DOHH2 (cell line): ENCODE results near the gene XYLT2.

ENCODE experiments used
- H3F3A ChIP-seq: fragments of 200-600 bp; sonication (generic), shearing (Covaris generic); 2 replicates; pipeline ENCODE4 v1.6.0; 2016; ENCODE audit warnings: antibody characterized with exemption, mild to moderate bottlenecking; ENCODE audit not compliant: control insufficient read depth, insufficient read depth
- H3K27ac ChIP-seq: fragments of 200-600 bp; sonication (generic); 2 replicates; pipeline ENCODE4 v1.5.1; 2014; ENCODE audit warnings: low read depth, mild to moderate bottlenecking, low read length, moderate library complexity
- H3K27me3 ChIP-seq: fragments of 200-600 bp; sonication (generic); 2 replicates; pipeline ENCODE4 v1.6.1; 2014; ENCODE audit warnings: mild to moderate bottlenecking, low read length, mixed read lengths; ENCODE audit not compliant: control insufficient read depth
- H3K36me3 ChIP-seq: fragments of 200-600 bp; sonication (generic); 2 replicates; pipeline ENCODE4 v1.6.1; 2014; ENCODE audit warnings: mild to moderate bottlenecking, low read length, moderate library complexity, mixed read lengths; ENCODE audit not compliant: control insufficient read depth
- H3K4me1 ChIP-seq: fragments of 200-600 bp; sonication (generic); 2 replicates; pipeline ENCODE4 v1.6.1; 2014; ENCODE audit warnings: mild to moderate bottlenecking, low read length, mixed read lengths; ENCODE audit not compliant: control insufficient read depth
- H3K4me2 ChIP-seq: fragments of 200-600 bp; sonication (generic); 2 replicates; pipeline ENCODE4 v1.6.0; 2014; ENCODE audit warnings: mild to moderate bottlenecking, low read length, moderate library complexity
- H3K4me3 ChIP-seq: fragments of 200-600 bp; sonication (generic); 2 replicates; pipeline ENCODE4 v1.5.1; 2014; ENCODE audit warnings: mild to moderate bottlenecking, low read length, mixed read lengths
- H3K79me2 ChIP-seq: fragments of 200-600 bp; sonication (generic); 2 replicates; pipeline ENCODE4 v1.6.1; 2014; ENCODE audit warnings: mild to moderate bottlenecking, low read length, mixed read lengths; ENCODE audit not compliant: control insufficient read depth
- H3K9me2 ChIP-seq: fragments of 200-600 bp; sonication (generic); replicated peaks from 2 replicates; pipeline ENCODE4 v1.6.1; 2014; ENCODE audit warnings: mild to moderate bottlenecking, low read length, mixed read lengths; ENCODE audit not compliant: control insufficient read depth
- H3K9me3 ChIP-seq: fragments of 200-600 bp; sonication (generic); 2 replicates; pipeline ENCODE4 v1.6.1; 2014; ENCODE audit warnings: antibody characterized with exemption, low read length, mixed read lengths; ENCODE audit not compliant: control insufficient read depth, insufficient read depth
- H4K20me1 ChIP-seq: fragments of 200-600 bp; sonication (generic); 2 replicates; pipeline ENCODE4 v1.6.0; 2014; ENCODE audit warnings: low read depth, mild to moderate bottlenecking, antibody characterized with exemption, low read length, moderate library complexity; ENCODE audit not compliant: control insufficient read depth, insufficient read depth
- CTCF ChIP-seq: fragments of 200-600 bp; sonication (generic); IDR thresholded peaks from one replicate; pipeline ENCODE4 v1.5.1; 2014; ENCODE audit warnings: antibody characterized with exemption, mild to moderate bottlenecking, low read depth, low read length; ENCODE audit not compliant: poor library complexity, severe bottlenecking
- EZH2phosphoT487 ChIP-seq: fragments of 200-600 bp; sonication (generic); IDR thresholded peaks from 2 replicates; pipeline ENCODE4 v1.6.1; 2017; ENCODE audit warnings: borderline replicate concordance, mild to moderate bottlenecking, antibody characterized with exemption, low read length, moderate library complexity, mixed read lengths

XYLT2 gene

GRCh38 chr17:50364061-50364458 lies 18.1 kb downstream of the XYLT2 start:
- peaks cover 51% of the 10 kb centered on the region for H3K36me3 ChIP-seq
- H3K9me2 ChIP-seq: no peaks in the 10 kb centered on the region
- H3K4me2 ChIP-seq: no peak overlapping the region
- H3K27me3 ChIP-seq: no peaks in the 10 kb centered on the region
- H3K27ac ChIP-seq: no peak overlapping the region
- no peaks in the 10 kb centered on the region for H3K9me3 ChIP-seq
- no peaks in the 10 kb centered on the region for H3K4me1 ChIP-seq
- H3F3A ChIP-seq: peaks cover 4% of the 10 kb centered on the region
- TF ChIP-seq CTCF (no peak), EZH2phosphoT487 (no peak)
- no peak overlapping the region for H3K4me3 ChIP-seq
- no peaks in the 10 kb centered on the region for H4K20me1 ChIP-seq
- H3K79me2 ChIP-seq: no peaks in the 10 kb centered on the region

- Histone ChIP-seq H3K9me3 (no peaks in the 10 kb centered on the region), H3K4me3 (no peak overlapping the region), H3K4me2 (no peak overlapping the region), H3K27ac (no peak overlapping the region), H3K9me2 (no peaks in the 10 kb centered on the region), H3K79me2 (no peaks in the 10 kb centered on the region), H3K27me3 (no peaks in the 10 kb centered on the region), H3K36me3 (peaks cover 51% of the 10 kb centered on the region), H4K20me1 (no peaks in the 10 kb centered on the region), H3K4me1 (no peaks in the 10 kb centered on the region), H3F3A (peaks cover 4% of the 10 kb centered on the region)
- TF ChIP-seq EZH2phosphoT487 (no peak), CTCF (no peak)
Observed at GRCh38 chr17:50364715-50365114, 18.8 kb downstream of the XYLT2 start.

- H3K27me3 ChIP-seq: no peaks in the 10 kb centered on the region
- H3K27ac ChIP-seq: no peak overlapping the region
- H3F3A ChIP-seq: peaks cover 4% of the 10 kb centered on the region
- H4K20me1 ChIP-seq: no peaks in the 10 kb centered on the region
- H3K36me3 ChIP-seq: peaks cover 56% of the 10 kb centered on the region
- no peaks in the 10 kb centered on the region for H3K9me3 ChIP-seq
- H3K4me1 ChIP-seq: no peaks in the 10 kb centered on the region
- no peaks in the 10 kb centered on the region for H3K79me2 ChIP-seq
- H3K9me2 ChIP-seq: no peaks in the 10 kb centered on the region
- H3K4me3 ChIP-seq: no peak overlapping the region
- no peak overlapping the region for H3K4me2 ChIP-seq
- TF ChIP-seq EZH2phosphoT487 (no peak), CTCF (no peak)
Observed at GRCh38 chr17:50365165-50365564, 19.2 kb downstream of the XYLT2 start.
